SK-N-MC (cell line): Measurements from ENCODE around the gene PRRC1.

Experiments used
- DNase-seq: peaks from one replicate; pipeline ENCODE4 v3.0.0-alpha.2; 2011; ENCODE audit warnings: low read depth, low spot score
- H3K27ac ChIP-seq: fragments of 200-600 bp; sonication (generic); 2 replicates; pipeline ENCODE4 v1.5.1; 2016; ENCODE audit warnings: mixed run types
- H3K36me3 ChIP-seq: fragments of 200-600 bp; sonication (generic); 2 replicates; pipeline ENCODE4 v1.6.1; 2017; ENCODE audit warnings: antibody characterized with exemption, low read length, mixed read lengths; ENCODE audit not compliant: insufficient read depth
- H3K4me3 ChIP-seq: fragments of 200-600 bp; sonication (generic); 2 replicates; pipeline ENCODE4 v1.5.1; 2016
- H3K9ac ChIP-seq: fragments of 200-600 bp; sonication (generic); 2 replicates; pipeline ENCODE4 v1.8.0; 2017; ENCODE audit warnings: mixed run types, mixed read lengths; ENCODE audit not compliant: insufficient read length
- H3K9me3 ChIP-seq: fragments of 200-600 bp; sonication (generic); 2 replicates; pipeline ENCODE4 v1.6.1; 2017; ENCODE audit warnings: low read depth, mild to moderate bottlenecking, antibody characterized with exemption, low read length, moderate library complexity, mixed read lengths
- EZH2 ChIP-seq: fragments of 200-600 bp; sonication (generic); IDR thresholded peaks from one replicate; pipeline ENCODE4 v1.6.1; 2017; ENCODE audit warnings: antibody characterized with exemption
- FOXP2 ChIP-seq: optimal IDR thresholded peaks from 2 replicates; pipeline ENCODE3; 2011; ENCODE audit warnings: mild to moderate bottlenecking, moderate library complexity; ENCODE audit not compliant: insufficient read depth; ENCODE audit errors: extremely low read length, control extremely low read depth
- POLR2AphosphoS5 ChIP-seq: IDR thresholded peaks from 2 replicates; pipeline ENCODE4 v1.6.1; 2012; ENCODE audit warnings: mild to moderate bottlenecking, low read depth, low read length, borderline replicate concordance

PRRC1 gene

DNA sequence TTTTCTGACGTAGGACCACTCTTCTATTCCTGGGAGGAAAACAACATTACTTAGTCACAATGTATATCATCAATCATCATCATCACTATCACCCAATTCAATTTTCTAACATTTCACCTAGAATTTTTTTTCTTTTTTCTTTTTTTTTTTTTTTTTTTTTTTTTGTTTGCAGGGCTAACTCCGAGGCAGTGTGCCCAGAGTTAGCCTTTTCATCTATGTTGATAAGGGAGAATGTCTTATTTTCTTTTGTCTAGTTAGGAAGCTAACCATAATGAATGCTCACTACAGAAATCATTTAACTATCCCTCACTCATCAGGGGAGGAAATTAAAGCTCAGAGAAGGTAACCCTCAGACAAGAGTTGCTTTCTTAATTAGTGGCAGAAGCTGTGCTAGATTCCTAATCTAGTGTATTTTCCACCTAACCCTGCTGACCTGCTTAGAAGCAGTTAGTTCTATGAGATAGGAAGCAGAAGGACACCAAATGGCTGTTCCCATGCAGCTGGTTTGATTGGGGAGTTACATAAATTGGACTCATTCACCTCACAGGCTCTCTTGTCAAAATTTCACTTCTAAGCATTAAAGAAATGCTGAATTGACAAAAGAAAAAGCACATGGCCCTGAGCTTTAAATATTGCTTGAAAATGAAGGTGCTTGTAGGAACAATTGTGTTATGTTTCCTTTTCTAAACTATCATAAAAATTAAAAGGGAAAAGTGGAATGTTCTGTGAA is 8.6 kb upstream of the PRRC1 start:
- H3K36me3 ChIP-seq: no peaks in the 10 kb centered on the region
- no peak for TF ChIP-seq POLR2AphosphoS5
- no peak for TF ChIP-seq FOXP2
- TF ChIP-seq EZH2: no peak
- DNase-seq: no peak
- no peak overlapping the region for H3K4me3 ChIP-seq
- no peak overlapping the region for H3K9ac ChIP-seq
- H3K27ac ChIP-seq: 0 out of 2 replicates have a peak overlapping the region, but pooled peaks have one; percentile 4
- H3K9me3 ChIP-seq: no peaks in the 10 kb centered on the region

DNA sequence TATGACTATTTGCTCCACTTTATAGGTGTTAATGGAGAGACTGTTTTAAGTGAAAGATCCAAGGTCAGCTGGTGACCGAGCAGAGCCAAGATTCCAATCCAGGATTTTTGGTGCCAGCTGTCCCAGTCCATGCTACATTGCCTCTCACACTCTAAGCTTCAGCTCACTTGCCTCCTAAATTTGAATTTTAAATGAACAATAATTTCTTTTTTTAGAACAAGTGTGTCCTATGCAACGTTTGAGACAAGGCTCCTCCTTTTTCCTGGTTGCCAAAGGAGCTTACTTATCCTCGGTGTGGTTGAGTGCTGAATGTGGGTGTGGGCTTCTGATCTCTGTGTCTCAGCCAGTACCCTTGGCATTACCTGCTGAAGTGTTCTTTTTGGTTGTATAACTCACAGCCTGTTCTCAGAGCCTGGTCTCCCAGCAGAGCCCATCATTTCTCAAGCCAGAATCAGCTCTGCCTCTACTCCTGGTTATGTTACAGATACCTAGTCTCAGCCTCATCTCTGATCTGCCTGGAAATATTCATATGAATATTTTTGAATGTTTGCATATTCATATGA is 4.0 kb upstream of the PRRC1 start:
- Histone ChIP-seq H3K27ac (no peak overlapping the region), H3K9ac (no peak overlapping the region), H3K36me3 (no peaks in the 10 kb centered on the region), H3K4me3 (no peak overlapping the region), H3K9me3 (no peaks in the 10 kb centered on the region)
- no peak for DNase-seq
- TF ChIP-seq EZH2 (no peak), POLR2AphosphoS5 (no peak), FOXP2 (no peak)

DNA sequence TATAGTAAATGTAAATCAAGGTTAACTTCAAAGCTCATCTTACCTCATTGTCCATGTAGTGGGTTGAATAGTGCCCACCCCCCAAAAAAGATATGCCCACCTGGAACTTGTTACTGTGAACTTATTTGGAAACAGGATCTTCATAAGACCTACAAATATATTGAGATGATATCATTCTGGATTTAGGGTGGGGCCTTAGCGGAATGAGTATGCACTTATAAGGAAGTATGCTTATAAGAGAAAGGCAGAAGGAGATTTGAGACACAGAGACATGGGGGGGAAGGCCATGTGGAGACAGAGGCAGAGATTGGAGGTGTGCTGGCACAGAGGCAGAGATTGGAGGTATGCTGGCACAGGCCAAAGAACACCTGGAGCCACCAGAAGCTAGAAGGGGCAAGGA is 2.6 kb upstream of the PRRC1 start:
- no peak overlapping the region for H3K4me3 ChIP-seq
- TF ChIP-seq FOXP2: no peak
- TF ChIP-seq EZH2: no peak
- TF ChIP-seq POLR2AphosphoS5: no peak
- DNase-seq: no peak
- H3K36me3 ChIP-seq: peaks cover 12% of the 10 kb centered on the region
- no peaks in the 10 kb centered on the region for H3K9me3 ChIP-seq
- no peak overlapping the region for H3K27ac ChIP-seq
- no peak overlapping the region for H3K9ac ChIP-seq

DNA sequence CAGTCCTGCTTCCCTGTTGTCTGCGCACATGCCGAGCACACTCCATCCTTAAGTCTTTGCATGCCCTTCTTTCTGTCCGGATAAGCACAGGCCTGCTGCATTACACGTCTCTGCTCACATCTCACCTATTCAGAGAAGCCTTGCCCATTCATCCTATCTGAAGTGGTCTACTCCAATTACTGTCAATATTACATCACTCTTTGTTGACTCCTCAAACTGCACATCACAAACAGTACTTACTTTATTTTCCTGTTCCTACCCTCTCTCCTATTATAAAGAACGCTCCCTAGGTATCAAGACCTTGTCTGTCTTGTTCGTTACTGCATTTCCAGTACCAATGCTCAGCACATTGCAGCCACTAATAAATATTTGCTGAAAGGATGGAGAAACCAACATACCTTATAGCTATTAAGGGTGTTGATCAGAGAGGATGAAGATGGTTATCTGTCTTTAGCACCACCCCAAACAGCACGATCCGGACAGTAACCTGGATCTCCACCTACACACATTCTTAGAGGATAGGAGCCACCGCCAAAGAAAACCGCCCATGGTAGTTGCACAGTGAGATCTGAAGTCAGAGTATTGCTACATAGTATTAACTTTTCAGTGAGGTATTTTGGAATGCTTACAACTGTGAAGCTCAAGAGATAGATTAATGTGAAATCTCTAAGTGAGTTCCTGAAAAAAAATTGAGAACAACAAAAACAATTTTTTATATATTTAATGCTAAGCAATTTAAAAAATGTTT is 1.6 kb upstream of the PRRC1 start:
- H3K4me3 ChIP-seq: no peak overlapping the region
- no peak overlapping the region for H3K27ac ChIP-seq
- H3K9me3 ChIP-seq: peaks cover 5% of the 10 kb centered on the region; the same call in 1 of the 2 replicates
- H3K36me3 ChIP-seq: peaks cover 23% of the 10 kb centered on the region
- no peak for DNase-seq
- TF ChIP-seq EZH2 (no peak), POLR2AphosphoS5 (no peak), FOXP2 (no peak)
- no peak overlapping the region for H3K9ac ChIP-seq

DNA sequence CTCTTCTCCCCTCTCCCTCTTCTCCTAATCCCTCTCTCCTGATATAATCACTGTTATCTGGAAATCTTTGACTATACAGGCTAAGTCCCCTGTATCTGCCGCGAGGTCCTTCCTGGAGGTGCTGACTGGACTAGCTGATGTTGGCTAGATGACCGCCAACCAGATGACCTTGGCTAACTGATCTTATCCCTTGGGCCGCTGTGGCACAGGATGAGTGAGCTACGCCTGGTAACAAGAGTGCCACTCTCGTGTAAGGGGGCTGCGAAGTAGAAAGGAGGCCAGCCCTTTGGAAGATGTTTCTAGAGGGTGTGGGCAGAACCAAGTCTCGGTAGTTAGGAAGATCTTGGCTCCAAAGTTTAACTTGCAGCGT is 345 bp upstream of the PRRC1 start:
- Histone ChIP-seq H3K36me3 (peaks cover 34% of the 10 kb centered on the region), H3K4me3 (peak overlapping the region; percentile 73), H3K9me3 (peaks cover 5% of the 10 kb centered on the region; the same call in 1 of the 2 replicates), H3K27ac (no peak overlapping the region), H3K9ac (no peak overlapping the region)
- TF ChIP-seq EZH2 (no peak), POLR2AphosphoS5 (no peak), FOXP2 (no peak)
- DNase-seq: no peak

DNA sequence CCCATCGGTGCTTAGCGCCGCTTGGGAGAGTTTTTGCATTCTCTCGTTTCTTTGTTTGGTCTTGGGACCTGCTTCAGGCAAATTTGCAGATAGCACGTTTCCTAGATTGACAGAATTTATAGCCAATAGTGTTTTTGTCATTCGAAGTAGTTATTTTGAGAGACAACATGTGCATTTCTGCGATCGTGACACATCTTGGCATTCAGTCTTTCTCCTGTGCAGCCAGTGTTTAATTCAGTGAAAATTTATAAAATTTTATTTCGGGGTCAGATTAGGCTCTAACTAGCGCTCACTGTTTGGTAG is 830 bp downstream of the PRRC1 start:
- peak overlapping the region; percentile 82 for H3K9ac ChIP-seq
- peak overlapping the region; percentile 99 for H3K4me3 ChIP-seq
- TF ChIP-seq FOXP2: no peak
- TF ChIP-seq POLR2AphosphoS5: no peak
- no peak for TF ChIP-seq EZH2
- H3K36me3 ChIP-seq: peaks cover 40% of the 10 kb centered on the region
- H3K27ac ChIP-seq: no peak overlapping the region
- no peak for DNase-seq
- H3K9me3 ChIP-seq: peaks cover 5% of the 10 kb centered on the region; the same call in 1 of the 2 replicates

DNA sequence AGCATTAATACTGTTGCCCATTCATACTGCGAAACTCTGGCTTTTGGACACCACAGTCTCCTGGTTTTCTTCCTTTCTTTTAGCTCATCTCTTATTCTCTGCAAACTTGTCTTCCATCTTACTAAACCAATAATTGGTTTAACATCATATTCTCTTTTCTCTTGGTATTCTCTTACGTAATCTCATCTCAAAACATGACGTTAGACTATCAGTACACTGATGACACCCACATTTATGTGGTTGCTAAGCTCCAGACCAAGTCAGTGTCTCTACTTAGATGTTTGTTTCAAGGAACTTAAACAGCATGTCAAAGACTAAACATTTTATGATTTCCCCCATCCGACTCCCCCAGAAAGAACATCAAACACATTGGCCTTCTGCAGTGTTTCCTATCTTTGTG is 2.1 kb downstream of the PRRC1 start:
- Histone ChIP-seq H3K9ac (no peak overlapping the region), H3K36me3 (peaks cover 53% of the 10 kb centered on the region), H3K27ac (no peak overlapping the region), H3K4me3 (peak overlapping the region; percentile 99; the same call in 1 of the 2 replicates), H3K9me3 (peaks cover 5% of the 10 kb centered on the region; the same call in 1 of the 2 replicates)
- no peak for DNase-seq
- TF ChIP-seq FOXP2 (no peak), EZH2 (no peak), POLR2AphosphoS5 (no peak)

DNA sequence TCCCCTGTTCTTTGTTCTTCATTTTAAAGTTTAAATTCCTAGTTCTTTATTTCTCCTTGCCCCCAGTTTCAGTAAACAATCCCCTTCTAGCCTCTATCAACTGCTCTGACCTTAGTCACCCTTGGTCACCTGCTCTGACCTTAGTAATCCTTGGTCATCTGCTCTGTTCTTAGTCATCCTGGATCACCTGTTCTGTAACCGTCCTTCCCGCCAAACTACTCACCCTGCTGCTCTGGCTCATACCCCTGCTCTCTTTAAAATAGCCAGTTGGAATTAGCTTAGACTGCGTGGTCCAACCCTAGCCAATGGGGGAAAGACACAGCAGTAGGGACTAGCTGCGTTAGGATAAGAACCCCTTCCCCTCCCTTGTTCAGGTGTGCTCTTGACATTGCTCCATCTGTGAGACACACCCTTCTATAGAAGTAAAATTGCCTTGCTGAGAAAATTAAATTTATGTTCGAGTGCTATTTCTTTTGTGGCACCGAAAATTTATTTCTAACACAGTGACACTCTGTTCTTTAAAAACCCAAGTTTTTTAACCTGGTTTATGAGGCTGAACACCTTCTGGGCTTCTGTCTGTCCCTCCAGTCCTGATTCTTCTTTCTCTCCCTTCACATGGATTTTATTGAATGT is 3.8 kb downstream of the PRRC1 start:
- Histone ChIP-seq H3K4me3 (no peak overlapping the region), H3K36me3 (peaks cover 70% of the 10 kb centered on the region), H3K27ac (no peak overlapping the region), H3K9me3 (peaks cover 5% of the 10 kb centered on the region; the same call in 1 of the 2 replicates), H3K9ac (no peak overlapping the region)
- DNase-seq: no peak
- TF ChIP-seq FOXP2: no peak
- TF ChIP-seq POLR2AphosphoS5: no peak
- no peak for TF ChIP-seq EZH2
